ENCODE results near the gene IGF1R.

Gene IGF1R

DNA sequence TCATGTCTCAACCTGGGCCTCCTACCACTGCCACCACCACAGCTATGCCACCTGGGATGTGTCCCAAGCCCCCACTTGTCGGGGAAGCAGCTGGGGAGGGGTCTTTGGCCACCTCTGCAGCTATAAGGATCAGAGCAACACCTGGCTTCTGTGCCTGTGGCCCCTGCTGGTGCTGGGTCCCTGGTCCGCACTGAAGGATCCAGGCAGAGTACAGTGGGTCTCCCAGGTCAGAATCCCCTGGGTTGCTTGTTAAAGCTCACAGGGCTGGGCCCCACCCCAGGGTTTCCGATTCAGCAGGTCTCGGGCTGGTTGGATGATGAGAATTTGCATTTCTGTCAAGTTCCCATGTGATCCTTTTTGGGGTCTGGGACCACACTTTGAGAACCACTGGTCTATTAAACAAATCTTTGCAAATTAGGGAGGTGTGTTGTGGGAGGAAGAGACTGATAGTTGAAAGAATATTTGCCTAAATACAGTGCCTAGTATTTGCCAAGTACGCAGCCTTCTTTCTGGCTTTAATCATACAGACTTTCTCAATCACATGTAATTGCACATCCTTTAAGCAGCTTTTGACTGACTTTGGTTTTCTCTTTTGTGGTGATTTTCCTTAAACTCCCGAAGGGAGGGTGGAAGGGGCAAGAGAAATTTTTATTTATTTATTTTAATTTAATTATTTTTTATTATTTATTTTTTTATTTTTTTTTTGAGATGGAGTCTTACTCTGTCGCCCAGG is 127.3 kb downstream of the IGF1R start:
- DNase-seq (ENCODE audit: low read depth in 2 of 2): no peak

DNA sequence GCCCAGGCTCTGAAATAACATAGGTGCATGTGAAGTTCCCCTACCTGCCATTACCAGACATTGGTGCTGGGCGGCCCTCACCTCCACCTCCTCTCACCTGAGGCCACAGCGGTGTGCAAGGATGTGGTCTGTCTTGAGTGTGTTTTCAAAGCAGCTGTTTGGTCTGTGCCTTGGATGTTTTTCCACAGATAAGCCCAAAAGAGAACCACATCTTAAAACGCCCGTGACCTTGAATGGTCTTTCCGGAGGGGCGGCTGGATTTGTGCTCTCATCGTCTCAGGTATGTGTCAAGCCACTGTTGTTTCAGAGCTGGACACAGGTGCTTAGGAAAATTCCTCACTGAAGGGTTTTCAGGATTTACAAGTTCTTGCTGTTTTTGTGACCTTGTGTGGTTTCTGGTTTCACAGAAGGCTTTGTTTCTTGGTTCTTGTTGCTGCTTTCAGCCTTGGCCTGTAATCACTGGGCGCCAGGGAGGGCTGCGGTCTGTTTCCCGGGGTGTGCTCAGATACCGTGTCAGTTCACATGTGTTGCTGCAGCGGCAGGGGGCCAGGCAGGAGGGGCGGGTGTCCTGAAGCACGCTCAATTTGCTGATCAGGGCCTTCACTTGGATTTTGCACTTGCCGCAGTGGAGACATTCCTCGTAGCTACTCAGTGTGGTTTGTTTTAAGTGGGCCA is 128.4 kb downstream of the IGF1R start:
- DNase-seq (ENCODE audit: low read depth in 2 of 2): no peak

DNA sequence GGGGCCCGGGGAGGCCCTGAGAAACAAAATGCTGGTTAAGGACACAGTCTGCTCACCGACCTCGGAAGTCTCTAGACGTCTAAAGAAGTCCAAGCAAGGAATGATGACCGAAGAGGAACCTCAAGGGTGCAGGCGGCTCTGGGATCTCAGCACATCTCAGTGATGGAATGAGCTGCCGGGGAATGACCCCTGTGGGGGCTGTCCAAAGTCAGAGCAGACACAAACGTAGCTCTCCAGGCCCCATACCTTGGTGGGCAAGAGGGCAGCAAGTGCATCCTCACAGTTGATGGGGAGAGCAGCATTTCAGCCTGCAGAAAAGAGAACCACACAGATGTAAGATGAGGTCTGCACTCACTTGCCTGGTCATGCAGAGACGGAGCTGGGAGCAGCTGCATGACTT is 129.1 kb downstream of the IGF1R start:
- no peak for DNase-seq (ENCODE audit: low read depth in 2 of 2)

DNA sequence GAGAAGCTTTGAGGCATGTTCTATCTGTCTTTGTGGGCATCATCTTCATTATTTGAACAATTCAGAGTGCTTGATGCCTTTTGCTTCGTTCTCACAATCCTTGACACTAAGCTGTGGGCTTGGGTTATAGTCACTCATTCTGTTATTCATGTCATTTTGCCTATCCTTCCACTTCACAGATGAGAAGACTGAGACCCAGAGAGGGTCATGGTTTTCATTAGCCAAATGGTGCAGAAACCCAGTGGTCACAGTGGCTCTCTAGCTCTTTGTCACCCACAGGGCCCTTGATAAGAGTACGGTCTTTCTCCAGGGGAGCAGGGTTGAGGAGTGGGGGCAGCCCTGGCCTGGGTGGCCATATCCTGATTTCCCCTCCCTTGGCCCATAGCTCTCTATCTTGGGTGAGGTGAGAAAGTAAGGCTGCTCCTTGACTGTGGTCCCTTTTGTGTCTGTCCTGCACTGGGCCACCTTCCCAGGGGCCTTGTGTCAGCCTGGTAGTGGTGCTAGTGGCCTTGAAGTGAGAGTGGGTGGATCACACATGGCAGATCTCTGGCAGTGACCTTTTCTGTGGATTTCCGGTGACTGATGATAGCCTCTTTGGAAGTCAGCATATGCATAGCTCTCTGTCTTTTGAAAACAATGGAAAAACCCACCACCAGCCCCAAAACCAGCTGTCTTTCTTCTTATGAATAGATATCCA is 130.1 kb downstream of the IGF1R start:
- DNase-seq (ENCODE audit: low read depth in 2 of 2): no peak

DNA sequence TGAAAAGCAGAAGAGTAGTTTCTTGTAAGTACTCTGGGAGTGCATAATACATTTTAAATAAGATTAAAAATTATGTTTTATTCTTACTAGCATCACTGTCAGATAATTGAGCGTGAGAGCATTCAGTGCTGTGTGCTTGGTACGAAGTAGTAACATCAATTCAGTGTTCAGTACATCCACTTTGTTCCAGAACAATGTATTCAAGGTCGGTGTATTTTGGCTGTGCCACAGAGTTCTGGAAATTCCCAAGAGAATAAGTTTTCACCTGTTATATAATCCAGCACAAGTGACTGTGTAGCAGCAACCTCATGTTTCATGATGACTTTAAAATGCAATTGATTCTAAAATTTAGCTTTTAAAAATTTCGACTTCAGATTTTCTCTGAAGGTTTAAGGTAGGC is 130.6 kb downstream of the IGF1R start:
- DNase-seq (ENCODE audit: low read depth in 2 of 2): no peak

DNA sequence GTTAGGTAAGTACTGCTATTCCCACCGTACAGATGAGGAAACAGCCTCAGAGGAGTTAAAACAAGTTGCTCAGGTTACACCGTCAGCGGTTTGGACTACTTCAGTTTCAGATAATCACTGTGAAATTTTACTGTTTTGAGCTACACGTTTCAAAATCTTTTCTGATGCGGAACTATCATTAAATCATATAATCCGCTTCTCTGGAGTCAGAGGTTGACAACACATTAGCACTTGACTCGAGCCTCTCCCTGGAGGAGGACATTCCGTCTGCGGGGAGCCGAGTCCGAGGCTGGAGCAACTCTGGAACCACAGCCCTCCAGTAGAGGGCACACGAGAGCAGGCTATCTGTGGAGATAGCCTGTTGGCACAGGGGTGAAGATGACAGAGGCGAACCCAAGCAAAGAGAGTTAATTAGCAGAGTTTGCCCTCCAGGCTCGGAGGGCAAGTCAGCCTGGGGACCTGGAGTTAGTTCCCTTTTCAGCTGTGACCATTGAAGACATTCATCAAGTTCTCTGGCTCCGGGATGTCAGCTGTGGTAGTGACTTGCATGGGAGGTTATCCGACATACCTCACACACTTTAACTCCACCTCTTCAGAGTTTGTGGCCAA is 131.2 kb downstream of the IGF1R start:
- DNase-seq (ENCODE audit: low read depth in 2 of 2): peak; percentile 71

DNA sequence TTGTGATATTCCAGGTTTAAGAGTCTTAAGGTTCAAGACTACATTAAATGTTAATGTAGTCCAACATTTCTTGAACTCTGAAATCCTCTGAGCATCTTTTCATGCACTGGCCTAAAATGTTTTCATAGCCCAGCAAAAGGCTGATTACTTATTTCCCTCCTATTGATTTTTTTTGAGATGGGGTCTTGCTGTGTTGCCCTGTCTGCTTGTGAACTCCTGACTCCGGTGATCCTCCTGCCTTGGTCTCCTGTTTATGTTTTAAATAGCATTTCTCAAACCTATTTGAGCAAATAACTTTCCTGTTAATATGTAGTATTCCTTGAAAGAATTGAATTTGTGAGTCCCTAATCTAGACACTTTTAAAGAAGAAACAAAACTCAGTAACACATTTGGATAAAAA is 133.5 kb downstream of the IGF1R start:
- DNase-seq (ENCODE audit: low read depth in 2 of 2): no peak

DNA sequence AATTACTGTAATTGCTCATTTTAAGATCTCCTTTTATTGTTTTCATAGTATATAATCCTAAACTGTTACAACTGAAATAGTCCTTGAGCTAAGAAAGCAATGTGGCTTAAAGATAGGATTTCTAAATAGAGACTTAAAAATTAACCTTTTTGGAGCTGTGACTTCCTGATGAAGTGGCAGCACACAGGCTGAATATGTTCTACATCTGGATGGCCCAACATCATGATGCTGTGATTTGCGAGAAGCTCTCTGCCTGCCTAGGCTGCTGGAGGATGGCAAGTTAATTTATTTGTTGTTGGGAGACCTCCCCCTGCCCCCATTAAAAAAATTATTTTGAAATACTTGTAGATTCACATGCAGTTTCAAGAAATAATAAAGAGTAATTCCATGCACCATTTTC is 134.5 kb downstream of the IGF1R start:
- no peak for DNase-seq (ENCODE audit: low read depth in 2 of 2)

DNA sequence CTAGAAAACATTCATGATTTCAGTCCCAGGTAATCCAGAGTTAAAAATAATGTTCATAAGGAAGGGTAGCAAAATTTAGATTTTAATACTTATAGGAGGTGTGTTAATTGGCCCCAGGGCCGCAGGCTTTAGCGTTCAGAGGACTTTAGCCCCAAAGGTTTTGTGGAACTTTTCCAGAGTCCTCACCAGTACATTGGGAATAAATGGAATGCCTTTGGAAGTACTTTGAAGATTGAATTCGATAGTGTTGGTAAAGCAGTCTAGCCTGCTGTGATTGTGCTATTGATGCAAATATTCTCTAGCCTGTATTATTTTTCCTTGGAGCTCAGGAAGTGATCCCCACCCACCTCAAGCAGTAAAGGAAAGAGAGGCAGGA is 137.1 kb downstream of the IGF1R start:
- no peak for DNase-seq (ENCODE audit: low read depth in 2 of 2)

DNA sequence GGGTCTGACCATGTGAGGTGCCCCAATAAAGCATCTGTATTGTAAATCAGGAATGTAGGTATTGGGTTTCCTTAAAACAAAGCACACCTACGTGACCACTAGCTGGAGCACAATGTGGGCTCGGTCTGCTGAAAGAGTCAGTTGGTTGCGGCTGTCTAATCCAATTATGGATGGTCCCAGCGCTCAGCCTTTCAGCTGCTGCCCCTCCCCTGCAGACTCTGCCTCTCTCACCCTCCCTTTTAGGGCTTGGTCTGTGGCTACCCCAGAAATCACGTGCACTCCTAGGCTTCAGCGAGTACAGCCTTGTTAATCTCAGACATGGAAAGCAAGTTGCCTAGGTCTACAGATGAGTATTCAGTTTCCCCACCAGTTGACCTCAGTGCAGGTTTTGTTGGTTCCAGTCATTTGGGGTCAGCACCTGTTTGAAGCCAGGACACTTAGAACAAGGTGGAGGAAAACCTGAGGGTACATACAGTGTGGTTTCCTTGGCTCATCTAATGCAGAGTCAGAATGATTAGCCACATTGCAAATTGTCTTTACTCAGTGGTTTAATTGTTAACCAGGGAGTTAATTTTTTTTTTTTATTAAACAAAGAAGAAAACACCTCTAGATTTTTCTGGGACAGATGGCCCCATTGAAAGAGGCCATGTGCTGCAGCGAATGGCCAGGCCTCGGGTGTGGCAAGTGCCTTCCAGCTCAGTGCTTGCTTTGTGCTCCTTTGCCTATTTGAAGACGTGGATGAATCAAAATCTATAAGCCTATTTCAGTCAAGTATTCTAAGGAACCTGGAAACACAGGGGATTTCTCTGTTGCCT is 137.7 kb downstream of the IGF1R start:
- no peak for DNase-seq (ENCODE audit: low read depth in 2 of 2)

DNA sequence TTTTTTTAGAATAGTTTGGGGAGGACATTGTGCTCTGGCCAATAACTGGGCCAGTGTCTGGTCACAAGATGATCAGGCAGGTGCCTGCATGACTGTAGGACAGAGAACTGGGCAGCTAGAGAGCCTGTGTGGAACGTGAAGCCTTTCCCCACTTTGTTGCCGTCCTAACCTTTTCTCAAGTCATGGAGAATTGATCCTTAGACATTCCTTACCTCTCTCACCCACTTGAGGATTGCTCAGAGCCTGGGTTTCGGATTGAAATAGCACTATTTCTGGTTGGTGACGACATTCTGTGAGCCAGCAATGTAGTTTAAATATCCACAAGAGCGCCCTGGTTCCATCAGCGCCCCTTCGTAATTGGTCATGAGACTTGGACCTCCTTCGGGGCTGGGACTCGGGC is 138.4 kb downstream of the IGF1R start:
- DNase-seq (ENCODE audit: low read depth in 2 of 2): no peak

DNA sequence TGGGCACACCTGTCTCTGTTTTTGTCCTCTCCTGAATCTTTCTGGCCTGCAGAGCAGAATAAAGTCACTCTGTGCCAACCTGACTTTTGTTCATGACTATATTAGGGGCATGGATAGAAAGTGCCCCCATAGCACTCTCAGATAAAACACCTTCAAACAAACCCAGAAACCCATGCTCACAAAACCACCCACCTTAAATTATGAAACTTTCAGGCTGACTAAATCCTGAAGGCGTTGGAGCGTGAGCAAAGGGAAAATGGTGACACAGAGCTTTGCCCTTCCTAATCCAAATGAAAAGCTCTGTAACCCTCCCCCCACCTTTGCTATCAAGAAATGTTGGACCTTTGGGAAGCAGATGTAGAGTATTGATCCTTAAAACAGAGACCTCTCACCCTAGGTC is 138.9 kb downstream of the IGF1R start:
- DNase-seq (ENCODE audit: low read depth in 2 of 2): no peak

DNA sequence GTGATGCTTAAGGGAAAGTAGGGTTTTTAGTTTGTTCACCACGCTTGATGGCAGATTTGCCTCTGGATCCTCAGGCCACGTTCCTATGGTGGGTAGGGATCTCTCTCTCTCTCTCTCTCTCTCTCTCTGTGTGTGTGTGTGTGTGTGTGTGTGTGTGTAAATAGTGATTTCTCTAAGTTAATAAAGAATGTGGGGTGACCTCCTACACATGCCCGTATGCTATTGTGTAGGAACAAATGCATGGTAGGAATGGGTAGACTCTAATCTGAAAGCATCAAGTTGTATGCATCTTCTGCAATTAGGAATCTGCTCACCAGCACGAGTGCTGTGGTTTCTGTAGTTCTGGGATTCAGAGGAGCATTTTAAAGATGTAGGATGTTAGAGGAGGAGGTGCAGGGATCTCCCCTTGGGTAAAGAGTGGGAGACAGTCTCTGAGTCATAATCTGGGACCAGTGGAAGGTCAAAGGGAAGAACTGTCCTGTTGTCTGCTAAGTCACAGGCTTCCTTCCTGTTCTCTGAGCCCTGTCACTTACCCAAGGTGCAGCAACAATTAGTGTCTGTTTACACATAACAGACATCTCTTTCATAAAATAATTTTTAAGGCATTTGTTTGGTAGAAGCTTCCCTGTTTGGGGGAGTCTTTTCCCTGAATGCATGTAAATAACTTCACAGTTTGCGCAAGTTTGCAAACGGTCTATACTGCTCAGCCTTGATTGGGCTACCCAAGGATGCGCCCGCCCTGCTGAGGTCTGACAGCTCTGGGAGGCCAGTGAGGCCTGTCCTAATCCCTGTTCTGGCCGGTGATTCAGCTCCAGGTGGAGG is 139.8 kb downstream of the IGF1R start:
- DNase-seq (ENCODE audit: low read depth in 2 of 2): no peak

DNA sequence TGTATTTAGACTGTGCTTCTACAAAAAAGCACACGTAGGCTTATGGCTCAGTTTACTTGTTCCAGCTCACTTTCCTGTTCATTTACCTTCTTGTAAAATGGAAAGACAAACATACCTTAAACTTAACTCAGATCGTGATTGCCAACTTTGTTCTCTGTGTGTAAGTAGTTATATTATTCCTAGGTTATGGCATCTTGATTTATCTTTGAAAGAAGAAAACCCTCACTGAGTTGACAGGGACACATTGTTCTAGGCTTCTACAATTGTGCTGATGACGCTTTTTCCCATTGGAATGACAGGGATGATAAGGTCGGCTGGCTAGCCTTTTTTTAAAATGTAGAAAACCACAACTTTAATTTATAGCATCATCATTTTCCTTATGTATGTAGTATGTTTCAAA is 140.7 kb downstream of the IGF1R start:
- no peak for DNase-seq (ENCODE audit: low read depth in 2 of 2)

DNA sequence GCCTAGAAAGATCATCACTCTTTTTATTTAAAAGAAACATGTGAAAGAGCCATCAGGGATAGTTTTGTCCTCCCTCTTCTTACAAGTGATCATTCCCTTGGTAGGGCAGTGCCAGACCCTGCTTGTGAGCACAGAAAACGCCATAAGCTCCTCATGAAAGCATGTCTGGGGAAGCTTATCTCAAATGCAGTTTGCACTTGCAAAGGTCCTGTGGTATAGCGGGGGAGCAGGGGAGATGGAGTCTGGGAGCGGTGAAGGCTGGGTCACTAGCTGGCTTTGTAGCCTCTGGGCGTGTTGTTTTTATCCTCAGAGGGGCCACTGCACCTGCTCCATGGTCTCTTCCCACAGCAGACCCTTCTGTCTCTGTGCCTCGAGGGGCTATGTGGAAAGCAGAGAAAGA is 141.9 kb downstream of the IGF1R start:
- DNase-seq (ENCODE audit: low read depth in 2 of 2): no peak

DNA sequence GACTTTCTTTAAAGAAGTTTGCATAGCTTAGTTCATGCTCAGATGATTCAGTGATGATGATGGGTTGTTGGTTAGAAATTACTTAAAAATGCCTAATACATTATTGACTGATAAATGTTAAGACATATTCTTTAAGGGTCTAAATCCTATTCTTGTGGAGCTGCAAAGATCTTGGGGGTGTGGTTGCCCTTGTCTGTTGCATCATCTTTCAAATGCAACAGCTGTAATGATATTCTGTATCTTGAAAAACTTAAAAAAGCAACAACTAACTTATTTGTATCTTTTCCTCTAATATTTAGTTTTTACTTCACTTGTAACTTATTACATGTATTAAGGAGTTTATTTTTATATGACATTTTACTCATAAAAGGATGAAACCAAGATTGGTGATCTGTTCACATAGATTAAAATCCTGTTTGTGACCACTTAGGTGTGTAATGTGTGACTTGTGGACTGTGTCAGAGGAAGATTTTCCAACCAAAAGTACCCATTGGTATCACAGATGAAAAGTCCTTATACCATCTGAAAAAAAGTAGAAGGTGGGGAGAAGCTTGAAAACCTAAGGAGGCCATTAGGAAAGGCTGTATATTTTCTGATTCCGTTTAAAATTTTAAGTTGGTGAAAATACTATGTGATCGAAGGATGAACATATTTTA is 142.8 kb downstream of the IGF1R start:
- no peak for DNase-seq (ENCODE audit: low read depth in 2 of 2)

DNA sequence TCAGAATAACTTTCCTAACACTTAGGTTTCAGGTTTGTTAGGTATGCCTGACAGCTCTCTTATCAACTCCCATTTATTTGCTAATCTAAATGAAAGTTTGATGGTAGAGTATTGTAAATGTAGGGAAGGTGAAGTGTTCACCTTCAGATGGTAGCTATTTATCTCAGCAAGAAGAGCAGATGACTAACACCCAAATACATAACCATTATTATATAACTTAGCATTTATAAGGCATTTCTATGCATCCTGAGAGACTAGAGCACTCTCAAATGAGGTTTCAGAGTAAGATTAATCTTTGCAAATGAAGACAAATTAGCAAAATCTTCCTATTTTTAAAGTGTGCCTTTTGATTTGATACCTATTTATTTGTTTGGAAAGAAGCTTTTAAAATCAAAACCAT is 143.8 kb downstream of the IGF1R start:
- no peak for DNase-seq (ENCODE audit: low read depth in 2 of 2)

DNA sequence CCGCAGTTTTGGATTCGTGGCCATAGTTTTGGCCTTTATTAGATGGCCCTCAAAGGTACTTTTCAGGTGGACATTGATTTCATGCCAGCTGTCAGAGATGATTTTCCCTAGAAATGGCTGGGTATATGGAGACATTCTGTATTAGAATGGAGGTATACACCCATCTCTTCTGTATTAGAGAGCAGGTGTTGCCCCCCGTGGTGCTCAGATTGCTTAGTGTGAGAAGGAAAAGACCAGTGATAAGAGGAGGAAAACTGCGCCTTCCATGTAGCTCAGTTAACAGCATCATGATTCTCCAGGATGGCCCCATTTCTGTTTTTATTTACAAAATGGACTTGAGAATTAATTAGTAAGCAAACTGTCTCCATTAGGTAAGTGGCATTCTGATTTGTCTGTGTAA is 145.9 kb downstream of the IGF1R start:
- DNase-seq (ENCODE audit: low read depth in 2 of 2): no peak

DNA sequence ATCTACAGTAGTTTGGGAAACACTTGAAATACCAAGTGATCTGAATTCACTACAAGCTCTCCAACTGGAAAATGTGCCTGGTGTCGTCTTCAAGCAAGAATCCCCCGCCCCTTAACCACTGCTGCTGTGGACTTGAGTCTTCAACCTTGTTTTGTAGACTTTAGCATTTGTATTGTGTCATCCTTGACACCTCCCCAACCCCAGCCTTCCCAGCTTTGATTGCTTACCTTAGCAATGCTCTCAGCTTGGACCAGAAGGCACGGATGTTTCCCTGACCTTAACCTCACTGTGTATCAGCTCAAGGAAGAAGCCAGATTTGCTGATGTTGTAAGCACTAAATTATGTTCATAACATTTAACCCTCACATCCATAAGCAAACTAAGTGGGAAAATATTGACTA is 146.4 kb downstream of the IGF1R start:
- no peak for DNase-seq (ENCODE audit: low read depth in 2 of 2)

DNA sequence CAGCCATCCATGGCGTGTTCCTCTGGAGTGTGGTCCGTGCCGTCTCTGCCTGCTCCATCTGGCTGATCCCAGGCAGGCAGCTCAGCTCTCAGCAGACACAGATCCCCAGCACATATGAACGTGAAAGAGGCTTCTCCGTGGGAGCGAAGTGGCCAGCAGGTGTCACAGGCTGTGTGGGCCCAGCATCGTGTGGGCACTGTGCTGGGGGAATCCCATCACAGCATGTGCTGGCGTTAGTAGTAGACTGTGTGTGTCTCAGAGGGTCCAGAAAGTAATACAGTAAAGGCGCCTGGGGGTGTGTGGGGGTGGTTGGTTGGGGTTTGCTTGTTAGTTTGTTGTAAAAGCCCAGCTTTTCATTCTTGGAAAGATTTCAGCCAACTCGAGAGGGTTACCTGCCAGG is 147.6 kb downstream of the IGF1R start:
- no peak for DNase-seq (ENCODE audit: low read depth in 2 of 2)

All from stimulated activated CD4-positive, alpha-beta T cell treated with anti-CD3 and anti-CD28 coated beads, Interleukin-1b, Interleukin-23, amount 100 ng/mL, for 4 hours (primary cell).